Activated naive CD8-positive, alpha-beta T cell treated with anti-CD3 and anti-CD28 coated beads for 36 hours (primary cell): ENCODE measurements around the gene SEC24D. TPM values are rescaled to one million over a fixed set of nuclear protein-coding genes. Genes with fewer than 3 reads are reported as not detected.
"Not testable (repeated sequence)": the region's sequence is repeated elsewhere in the genome, so short reads cannot be mapped to it uniquely, and the experiment has no call there.

ENCODE experiments used
- DNase-seq: peaks from one replicate; pipeline ENCODE4 v3.0.0; 2021
- H3K27ac Mint-ChIP-seq: one replicate; pipeline ENCODE4 v1.8.0; 2022; ENCODE audit warnings: mild to moderate bottlenecking, moderate library complexity, mixed read lengths
- H3K27me3 Mint-ChIP-seq: one replicate; pipeline ENCODE4 v1.8.0; 2022; ENCODE audit warnings: mild to moderate bottlenecking, mixed read lengths
- H3K36me3 Mint-ChIP-seq: one replicate; pipeline ENCODE4 v1.8.0; 2021; ENCODE audit warnings: mild to moderate bottlenecking, mixed read lengths
- H3K4me1 Mint-ChIP-seq: one replicate; pipeline ENCODE4 v1.8.0; 2021; ENCODE audit warnings: mixed read lengths
- H3K4me3 Mint-ChIP-seq: one replicate; pipeline ENCODE4 v1.8.0; 2022; ENCODE audit warnings: mild to moderate bottlenecking, moderate library complexity, mixed read lengths
- H3K9me3 Mint-ChIP-seq: one replicate; pipeline ENCODE4 v1.8.0; 2022; ENCODE audit warnings: mixed read lengths
- total RNA-seq, 2 experiments: library from RNA; stranded (reverse); gene quantifications; one replicate each; pipeline ENCODE4 v1.2.3, GENCODE V29; 2021

SEC24D gene
- total RNA-seq, result 10 to 100 TPM; 19.6 to 22.5 TPM

- Mint-ChIP-seq H3K4me1 (peaks cover 19% of the 10 kb centered on the region), H3K27ac (peak within 1 kb of the TSS; percentile 97), H3K4me3 (peak within 1 kb of the TSS; percentile 99), H3K9me3 (no peaks in the 10 kb centered on the region), H3K27me3 (no peaks in the 10 kb centered on the region), H3K36me3 (peaks cover 7% of the 10 kb centered on the region)
- peak; percentile 93 for DNase-seq
These were observed at the start of gene SEC24D for GRCh38 chr4:118835571-118836300. Gene SEC24D (minus strand): TSS chr4:118836126. CDS start chr4:118833696, 2,430 bp downstream.

GRCh38 chr4:118884716-118885115 is 48.8 kb upstream of the SEC24D start:
- peaks cover 30% of the 10 kb centered on the region for H3K27me3 Mint-ChIP-seq
- no peaks in the 10 kb centered on the region for H3K36me3 Mint-ChIP-seq
- H3K27ac Mint-ChIP-seq, result no peak overlapping the region
- H3K4me3 Mint-ChIP-seq, result no peak overlapping the region
- no peaks in the 10 kb centered on the region for H3K9me3 Mint-ChIP-seq
- DNase-seq, result no peak
- H3K4me1 Mint-ChIP-seq, result peaks cover 14% of the 10 kb centered on the region

- Mint-ChIP-seq H3K27me3 (peaks cover 22% of the 10 kb centered on the region), H3K4me1 (peaks cover 9% of the 10 kb centered on the region), H3K36me3 (no peaks in the 10 kb centered on the region), H3K27ac (no peak overlapping the region), H3K9me3 (no peaks in the 10 kb centered on the region), H3K4me3 (no peak overlapping the region)
- DNase-seq, result no peak
These were observed 47.9 kb upstream of the SEC24D start for GRCh38 chr4:118883861-118884260.

GRCh38 chr4:118881512-118882146 is 45.7 kb upstream of the SEC24D start:
- H3K27ac Mint-ChIP-seq, result no peak overlapping the region
- H3K27me3 Mint-ChIP-seq, result peaks cover 3% of the 10 kb centered on the region
- peaks cover 4% of the 10 kb centered on the region for H3K9me3 Mint-ChIP-seq
- no peak overlapping the region for H3K4me3 Mint-ChIP-seq
- no peak for DNase-seq
- no peaks in the 10 kb centered on the region for H3K36me3 Mint-ChIP-seq
- H3K4me1 Mint-ChIP-seq, result peaks cover 3% of the 10 kb centered on the region

GRCh38 chr4:118879409-118879808 is 43.5 kb upstream of the SEC24D start:
- H3K27me3 Mint-ChIP-seq, result peaks cover 7% of the 10 kb centered on the region
- peaks cover 3% of the 10 kb centered on the region for H3K4me1 Mint-ChIP-seq
- no peaks in the 10 kb centered on the region for H3K36me3 Mint-ChIP-seq
- H3K27ac Mint-ChIP-seq, result no peak overlapping the region
- no peak overlapping the region for H3K4me3 Mint-ChIP-seq
- no peak for DNase-seq
- peaks cover 4% of the 10 kb centered on the region for H3K9me3 Mint-ChIP-seq

GRCh38 chr4:118878507-118878906 is 42.6 kb upstream of the SEC24D start:
- not testable (repeated sequence) for H3K4me1 Mint-ChIP-seq, H3K36me3 Mint-ChIP-seq

GRCh38 chr4:118877797-118878196 is 41.9 kb upstream of the SEC24D start:
- Mint-ChIP-seq H3K36me3 (no peaks in the 10 kb centered on the region), H3K4me1 (no peaks in the 10 kb centered on the region), H3K9me3 (peaks cover 4% of the 10 kb centered on the region), H3K4me3 (no peak overlapping the region), H3K27ac (no peak overlapping the region), H3K27me3 (peaks cover 4% of the 10 kb centered on the region)
- no peak for DNase-seq

More at GRCh38 chr4:118878507-118878906, 42.6 kb upstream of the SEC24D start:
- H3K9me3 Mint-ChIP-seq, H3K4me3 Mint-ChIP-seq, DNase-seq, H3K27ac Mint-ChIP-seq, H3K27me3 Mint-ChIP-seq: not testable (repeated sequence)

GRCh38 chr4:118872181-118872580 is 36.3 kb upstream of the SEC24D start:
- Mint-ChIP-seq H3K27me3 (peaks cover 4% of the 10 kb centered on the region), H3K4me3 (no peak overlapping the region), H3K36me3 (no peaks in the 10 kb centered on the region), H3K9me3 (no peaks in the 10 kb centered on the region), H3K4me1 (no peaks in the 10 kb centered on the region), H3K27ac (no peak overlapping the region)
- DNase-seq, result no peak

GRCh38 chr4:118869808-118870342 is 33.9 kb upstream of the SEC24D start:
- peaks cover 3% of the 10 kb centered on the region for H3K4me1 Mint-ChIP-seq
- H3K9me3 Mint-ChIP-seq, result no peaks in the 10 kb centered on the region

GRCh38 chr4:118867311-118868067 is 31.6 kb upstream of the SEC24D start:
- H3K4me3 Mint-ChIP-seq, result no peak overlapping the region

More at GRCh38 chr4:118869808-118870342, 33.9 kb upstream of the SEC24D start:
- peaks cover 2% of the 10 kb centered on the region for H3K27me3 Mint-ChIP-seq
- no peaks in the 10 kb centered on the region for H3K36me3 Mint-ChIP-seq
- H3K27ac Mint-ChIP-seq, result no peak overlapping the region
- H3K4me3 Mint-ChIP-seq, result no peak overlapping the region
- no peak for DNase-seq

GRCh38 chr4:118866442-118866841 is 30.5 kb upstream of the SEC24D start:
- peaks cover 3% of the 10 kb centered on the region for H3K4me1 Mint-ChIP-seq
- H3K9me3 Mint-ChIP-seq, result no peaks in the 10 kb centered on the region
- no peaks in the 10 kb centered on the region for H3K36me3 Mint-ChIP-seq
- H3K27ac Mint-ChIP-seq, result no peak overlapping the region
- H3K27me3 Mint-ChIP-seq, result no peaks in the 10 kb centered on the region
- no peak overlapping the region for H3K4me3 Mint-ChIP-seq
- no peak for DNase-seq

More at GRCh38 chr4:118867311-118868067, 31.6 kb upstream of the SEC24D start:
- peaks cover 3% of the 10 kb centered on the region for H3K4me1 Mint-ChIP-seq
- no peaks in the 10 kb centered on the region for H3K36me3 Mint-ChIP-seq
- no peaks in the 10 kb centered on the region for H3K9me3 Mint-ChIP-seq
- H3K27ac Mint-ChIP-seq, result no peak overlapping the region
- H3K27me3 Mint-ChIP-seq, result no peaks in the 10 kb centered on the region
- DNase-seq, result no peak

- no peak for DNase-seq
These were observed 29.3 kb upstream of the SEC24D start for GRCh38 chr4:118865091-118865708.

GRCh38 chr4:118858779-118859178 is 22.9 kb upstream of the SEC24D start:
- Mint-ChIP-seq H3K27me3 (no peaks in the 10 kb centered on the region), H3K36me3 (no peaks in the 10 kb centered on the region), H3K4me1 (no peaks in the 10 kb centered on the region), H3K9me3 (no peaks in the 10 kb centered on the region), H3K27ac (no peak overlapping the region), H3K4me3 (no peak overlapping the region)
- no peak for DNase-seq

More at GRCh38 chr4:118865091-118865708, 29.3 kb upstream of the SEC24D start:
- no peaks in the 10 kb centered on the region for H3K36me3 Mint-ChIP-seq
- no peak overlapping the region for H3K27ac Mint-ChIP-seq
- H3K9me3 Mint-ChIP-seq, result no peaks in the 10 kb centered on the region
- no peaks in the 10 kb centered on the region for H3K27me3 Mint-ChIP-seq
- no peak overlapping the region for H3K4me3 Mint-ChIP-seq
- H3K4me1 Mint-ChIP-seq, result peaks cover 3% of the 10 kb centered on the region

GRCh38 chr4:118857760-118858159 is 21.8 kb upstream of the SEC24D start:
- no peak for DNase-seq
- no peak overlapping the region for H3K27ac Mint-ChIP-seq
- no peaks in the 10 kb centered on the region for H3K9me3 Mint-ChIP-seq
- H3K36me3 Mint-ChIP-seq, result peaks cover 1% of the 10 kb centered on the region
- H3K4me3 Mint-ChIP-seq, result no peak overlapping the region
- H3K27me3 Mint-ChIP-seq, result no peaks in the 10 kb centered on the region
- H3K4me1 Mint-ChIP-seq, result no peaks in the 10 kb centered on the region
